H1 (cell line): ENCODE results near the gene ARNT2. TPM values are rescaled to one million over a fixed set of nuclear protein-coding genes. Genes with fewer than 3 reads are reported as not detected.

Source experiments
- CTCF ChIA-PET: fragments of 300-600 bp; sonication (Branson Sonifier 250); formaldehyde crosslinking; loops from one replicate; lab custom pipeline; 2021; ENCODE audit not compliant: partially characterized antibody; lab: Charles Lee
- POLR2A ChIA-PET: fragments of 300-600 bp; sonication (Branson Sonifier 250); formaldehyde crosslinking; loops from one replicate; lab custom pipeline; 2021; ENCODE audit warnings: inconsistent platforms; ENCODE audit not compliant: partially characterized antibody; lab: Charles Lee
- DNase-seq, 2 experiments: peaks; one replicate each; pipeline versions ENCODE4 v3.0.0 to v3.0.0-alpha.2; 2010 to 2022; ENCODE audit warnings: low spot score in 2 of 2, low read depth in 1 of 2, mixed read lengths in 1 of 2
- FAIRE-seq: peaks from 2 replicates; lab custom pipeline; 2011; peaks lifted over from hg19 to GRCh38; lab: Jason Lieb, UNC
- H2AFZ ChIP-seq: 2 replicates; pipeline ENCODE4 v1.8.1; 2012; ENCODE audit warnings: low read length, inconsistent platforms
- H2AK5ac ChIP-seq: 2 replicates; pipeline ENCODE4 v1.6.1; 2013; ENCODE audit warnings: low read depth, low read length
- H2BK120ac ChIP-seq: replicated peaks from 2 replicates; pipeline ENCODE3; 2013; ENCODE audit warnings: low read depth, low read length, inconsistent platforms
- H2BK12ac ChIP-seq: 2 replicates; pipeline ENCODE4 v1.6.1; 2013; ENCODE audit warnings: low read depth, low read length
- H2BK15ac ChIP-seq: 2 replicates; pipeline ENCODE4 v1.6.1; 2013; ENCODE audit warnings: low read length
- H2BK20ac ChIP-seq: 2 replicates; pipeline ENCODE4 v1.6.1; 2013; ENCODE audit warnings: low read length
- H2BK5ac ChIP-seq: 2 replicates; pipeline ENCODE4 v1.6.1; 2013; ENCODE audit warnings: low read depth, low read length
- H3K14ac ChIP-seq: 2 replicates; pipeline ENCODE4 v1.6.1; 2013; ENCODE audit warnings: inconsistent platforms; ENCODE audit not compliant: insufficient read length
- H3K18ac ChIP-seq: 2 replicates; pipeline ENCODE4 v1.6.1; 2013; ENCODE audit warnings: low read length; ENCODE audit errors: extremely low read depth
- H3K23ac ChIP-seq: 2 replicates; pipeline ENCODE4 v1.6.1; 2013; ENCODE audit warnings: inconsistent platforms; ENCODE audit not compliant: insufficient read length
- H3K23me2 ChIP-seq: 2 replicates; pipeline ENCODE4 v1.6.1; 2013; ENCODE audit warnings: low read depth, low read length
- H3K27ac ChIP-seq: 2 replicates; pipeline ENCODE4 v1.6.1; 2011; ENCODE audit warnings: low read depth, low read length, inconsistent platforms
- H3K27me3 ChIP-seq, 4 experiments: replicated peaks in 1 of 4; 1 replicate in 1 of 4; 2 replicates in 3 of 4; pipeline versions ENCODE4 v1.6.1 to v1.8.1; 2011 to 2013; ENCODE audit warnings: low read length in 3 of 4, mild to moderate bottlenecking in 3 of 4, inconsistent platforms in 2 of 4, mixed read lengths in 2 of 4, moderate library complexity in 1 of 4; ENCODE audit not compliant: control insufficient read depth in 3 of 4, insufficient read depth in 3 of 4; ENCODE audit errors: extremely low read depth in 1 of 4
- H3K36me3 ChIP-seq, 4 experiments: 2 replicates each; pipeline versions ENCODE4 v1.6.1 to v1.8.1; 2011 to 2013; ENCODE audit warnings: mild to moderate bottlenecking in 4 of 4, low read length in 3 of 4, moderate library complexity in 2 of 4, control low read depth in 1 of 4, inconsistent platforms in 1 of 4; ENCODE audit not compliant: insufficient read depth in 4 of 4, control insufficient read depth in 2 of 4
- H3K4ac ChIP-seq: replicated peaks from 2 replicates; pipeline ENCODE3; 2013; ENCODE audit warnings: low read length, low read depth, mixed read lengths, inconsistent platforms; ENCODE audit not compliant: insufficient read length
- H3K4me1 ChIP-seq, 4 experiments: replicated peaks in 1 of 4; 1 replicate in 1 of 4; 2 replicates in 3 of 4; pipeline versions ENCODE4 v1.6.1 to v1.8.1; 2011 to 2013; ENCODE audit warnings: low read length in 3 of 4, inconsistent platforms in 2 of 4, mixed read lengths in 1 of 4; ENCODE audit not compliant: insufficient read depth in 4 of 4, control insufficient read depth in 3 of 4
- H3K4me2 ChIP-seq, 2 experiments: 2 replicates each; pipeline versions ENCODE4 v1.6.1 to v1.8.1; 2011 to 2013; ENCODE audit warnings: low read depth in 2 of 2, low read length in 2 of 2, control low read depth in 1 of 2, inconsistent platforms in 1 of 2, mild to moderate bottlenecking in 1 of 2; ENCODE audit not compliant: insufficient read depth in 1 of 2
- H3K4me3 ChIP-seq, 4 experiments: fragments of 200-600, 300-600 bp in 1 of 4; sonication (generic), shearing (Covaris generic), sonication (Bioruptor Twin) in 1 of 4; 2 replicates each; pipeline versions ENCODE4 v1.5.1 to v1.8.1; 2011 to 2016; ENCODE audit warnings: low read length in 4 of 4, low read depth in 3 of 4, control low read depth in 2 of 4, inconsistent platforms in 2 of 4, mild to moderate bottlenecking in 2 of 4, mixed read lengths in 1 of 4, moderate library complexity in 1 of 4; ENCODE audit not compliant: insufficient read depth in 2 of 4; ENCODE audit errors: extremely low read depth in 1 of 4
- H3K56ac ChIP-seq: replicated peaks from 2 replicates; pipeline ENCODE3; 2013; ENCODE audit warnings: low read depth, mild to moderate bottlenecking, mixed read lengths, low read length, inconsistent platforms; ENCODE audit not compliant: insufficient read length
- H3K79me1 ChIP-seq: 2 replicates; pipeline ENCODE4 v1.6.1; 2013; ENCODE audit warnings: low read depth, low read length, control low read depth
- H3K79me2 ChIP-seq, 2 experiments: 2 replicates each; pipeline versions ENCODE4 v1.6.1 to v1.8.1; 2012 to 2013; ENCODE audit warnings: low read length in 2 of 2, mild to moderate bottlenecking in 2 of 2, inconsistent platforms in 1 of 2; ENCODE audit not compliant: insufficient read depth in 2 of 2, control insufficient read depth in 1 of 2
- H3K9ac ChIP-seq, 4 experiments: replicated peaks in 1 of 4; 1 replicate in 1 of 4; 2 replicates in 3 of 4; pipeline versions ENCODE4 v1.6.1 to v1.8.1; 2011 to 2013; ENCODE audit warnings: low read depth in 3 of 4, low read length in 3 of 4, control low read depth in 2 of 4, mild to moderate bottlenecking in 2 of 4, moderate library complexity in 2 of 4, inconsistent platforms in 1 of 4; ENCODE audit errors: extremely low read depth in 1 of 4
- H3K9me3 ChIP-seq, 2 experiments: 2 replicates each; pipeline versions ENCODE4 v1.6.1 to v1.8.1; 2012 to 2013; ENCODE audit warnings: mild to moderate bottlenecking in 2 of 2, moderate library complexity in 2 of 2, control low read depth in 1 of 2, inconsistent platforms in 1 of 2, low read depth in 1 of 2, low read length in 1 of 2, mixed read lengths in 1 of 2; ENCODE audit not compliant: insufficient read depth in 2 of 2
- H4K20me1 ChIP-seq, 2 experiments: replicated peaks in 1 of 2; 2 replicates each; pipeline versions ENCODE3 to v1.8.1; 2011 to 2013; ENCODE audit warnings: inconsistent platforms in 2 of 2, low read length in 2 of 2, mild to moderate bottlenecking in 1 of 2; ENCODE audit not compliant: insufficient read depth in 2 of 2, control insufficient read depth in 1 of 2
- H4K5ac ChIP-seq: 2 replicates; pipeline ENCODE4 v1.6.1; 2013; ENCODE audit warnings: low read length, low read depth, mixed read lengths, inconsistent platforms; ENCODE audit not compliant: insufficient read length
- H4K8ac ChIP-seq: 2 replicates; pipeline ENCODE4 v1.8.0; 2013; ENCODE audit warnings: mild to moderate bottlenecking, moderate library complexity, low read length, inconsistent platforms; ENCODE audit not compliant: insufficient read depth; ENCODE audit errors: extremely low read depth
- H4K91ac ChIP-seq: replicated peaks from 2 replicates; pipeline ENCODE3; 2013; ENCODE audit warnings: low read length, mixed read lengths, inconsistent platforms; ENCODE audit not compliant: insufficient read length
- BACH1 ChIP-seq: IDR thresholded peaks from 2 replicates; pipeline ENCODE4 v1.6.1; 2012; ENCODE audit warnings: low read length, improper control_type of control experiment
- CHD1 ChIP-seq: IDR thresholded peaks from 2 replicates; pipeline ENCODE4 v1.6.1; 2012; ENCODE audit warnings: low read depth, low read length, improper control_type of control experiment
- CREB1 ChIP-seq: IDR thresholded peaks from 2 replicates; pipeline ENCODE4 v1.6.1; 2012; ENCODE audit warnings: inconsistent platforms
- JUN ChIP-seq: IDR thresholded peaks from 2 replicates; pipeline ENCODE4 v1.6.1; 2011; ENCODE audit warnings: low read depth, mild to moderate bottlenecking, improper control_type of control experiment, low read length
- JUND ChIP-seq: IDR thresholded peaks from 2 replicates; pipeline ENCODE4 v1.6.1; 2011; ENCODE audit warnings: mild to moderate bottlenecking, improper control_type of control experiment, low read length
- KDM1A ChIP-seq: fragments of 200-600, 300-600 bp; sonication (generic); IDR thresholded peaks from 2 replicates; pipeline ENCODE4 v1.7.1; 2016; ENCODE audit warnings: mild to moderate bottlenecking, low read length, borderline replicate concordance
- KDM4A ChIP-seq: IDR thresholded peaks from one replicate; pipeline ENCODE4 v1.7.1; 2012; ENCODE audit warnings: low read depth, mild to moderate bottlenecking, moderate library complexity, low read length, inconsistent platforms; ENCODE audit not compliant: severe bottlenecking
- POLR2A ChIP-seq, 2 experiments: IDR thresholded peaks; 1 replicate in 1 of 2; 2 replicates in 1 of 2; pipeline ENCODE4 v1.6.1; 2011; ENCODE audit warnings: low read depth in 2 of 2, low read length in 2 of 2, mild to moderate bottlenecking in 2 of 2; ENCODE audit errors: control extremely low read depth in 1 of 2
- RBBP5 ChIP-seq: IDR thresholded peaks from 2 replicates; pipeline ENCODE4 v1.7.1; 2012; ENCODE audit warnings: low read depth, mild to moderate bottlenecking, inconsistent platforms, low read length, moderate library complexity, borderline replicate concordance
- RFX5 ChIP-seq: IDR thresholded peaks from 2 replicates; pipeline ENCODE4 v1.6.1; 2011; ENCODE audit warnings: low read depth, low read length, improper control_type of control experiment, borderline replicate concordance
- RXRA ChIP-seq: IDR thresholded peaks from 2 replicates; pipeline ENCODE4 v1.6.1; 2011; ENCODE audit warnings: low read depth, mild to moderate bottlenecking, low read length, moderate library complexity; ENCODE audit not compliant: insufficient read depth
- SIRT6 ChIP-seq: IDR thresholded peaks from one replicate; pipeline ENCODE4 v1.7.1; 2012; ENCODE audit warnings: low read length, inconsistent platforms
- SP1 ChIP-seq: IDR thresholded peaks from 2 replicates; pipeline ENCODE4 v1.6.1; 2011; ENCODE audit warnings: low read depth, low read length
- SUZ12 ChIP-seq: fragments of 200-600 bp; sonication (generic); IDR thresholded peaks from 2 replicates; pipeline ENCODE4 v1.6.1; 2012; ENCODE audit warnings: mild to moderate bottlenecking, inconsistent platforms, low read length, moderate library complexity, mixed read lengths
- TBP ChIP-seq: IDR thresholded peaks from 2 replicates; pipeline ENCODE4 v1.6.1; 2011; ENCODE audit warnings: low read depth, low read length, improper control_type of control experiment
- YY1 ChIP-seq: IDR thresholded peaks from 2 replicates; pipeline ENCODE4 v1.6.1; 2011; ENCODE audit warnings: low read depth, mild to moderate bottlenecking, low read length
- WGBS, 2 experiments: shearing (Covaris generic) in 1 of 2; methylation state at CpG; one replicate each; pipeline versions ENCODE4 v1.1.6 to v1.1.7; 2013 to 2015; ENCODE audit warnings: low lambda C conversion rate in 2 of 2, mixed read lengths in 2 of 2, inconsistent platforms in 1 of 2, low coverage in 1 of 2, missing lambda C conversion rate in 1 of 2; ENCODE audit not compliant: insufficient replicate concordance in 2 of 2, insufficient coverage in 1 of 2, insufficient read length in 1 of 2; ENCODE audit errors: extremely low coverage in 1 of 2, missing lambda C conversion rate in 1 of 2; 5-methylcytosine and 5-hydroxymethylcytosine counted together
- polyA plus RNA-seq, 7 experiments: library from polyadenylated mRNA; depleted of rRNA in 3 of 7; stranded (reverse) in 5 of 7; unstranded in 2 of 7; fragments of >200 nt in 5 of 7; fragments of 200-250 nt in 2 of 7; gene quantifications; 1 replicate in 5 of 7; 2 replicates in 1 of 7; 4 replicates in 1 of 7; pipeline versions ENCODE4 v1.2.1 to v1.2.3, GENCODE V29; 2011 to 2013; ENCODE audit warnings: missing spikeins in 2 of 7, mixed read lengths in 2 of 7
- total RNA-seq: library from RNA; stranded (reverse); fragmentation: NEBNext Ultra II Directional; extraction: Animal tissue kit (Norgen Biotek cat#: 25700); gene quantifications from 2 replicates; pipeline ENCODE4 v1.2.1, GENCODE V29; 2021

ARNT2 gene
- total and polyA plus RNA-seq, 2 of the 8 experiments (the other 6 are each of a cell fraction or from before 2014, with no cell fraction given): 9.5 to 14.6 TPM

- Histone ChIP-seq H3K18ac (no peak overlapping the region), H3K79me2 (no peaks in the 10 kb centered on the region), H2AFZ (no peak overlapping the region), H3K9ac (no peak overlapping the region), H3K14ac (no peak overlapping the region), H2BK120ac (no peak overlapping the region), H4K5ac (no peak overlapping the region), H2BK5ac (no peak overlapping the region), H4K8ac (no peak overlapping the region), H3K4me1 (no peaks in the 10 kb centered on the region; a peak in 1 of 7 replicates), H4K20me1 (no peaks in the 10 kb centered on the region), H2BK15ac (no peak overlapping the region), H3K9me3 (no peaks in the 10 kb centered on the region), H3K27ac (no peak overlapping the region), H2BK20ac (no peak overlapping the region), H3K27me3 (no peaks in the 10 kb centered on the region), H3K4me2 (no peak overlapping the region), H2AK5ac (no peak overlapping the region), H3K56ac (no peak overlapping the region), H3K23me2 (no peaks in the 10 kb centered on the region), H3K4me3 (no peak overlapping the region), H3K79me1 (no peaks in the 10 kb centered on the region; the same call in 1 of the 2 replicates), H3K23ac (no peak overlapping the region), H3K36me3 (peaks cover 0 to 3% (median 0%) of the 10 kb centered on the region in 4 experiments; a peak in 3 of 8 replicates), H3K4ac (no peak overlapping the region), H2BK12ac (no peak overlapping the region), H4K91ac (no peak overlapping the region)
- ChIA-PET CTCF (interaction anchor here (0.6 to 6.2 kb wide), 7 partner anchors 7 to 202 kb away, joined by 3 to 43 read pairs (median 7); no protein-coding TSS in a partner anchor), POLR2A (no interaction called here)
- no peak for FAIRE-seq
- 91% methylated on average over 6 of the region's 6 CpGs; no CpG with 5 or more reads in 1 of the 2 experiments for WGBS, 2 experiments
- no peak for DNase-seq
- TF ChIP-seq RBBP5 (no peak), JUN (no peak), KDM4A (no peak), POLR2A (IDR thresholded peaks at IDR 0.05; ENCODE audit: control extremely low read depth in 1 of 2, low read depth in 2 of 2, low read length in 2 of 2) (no peak), BACH1 (no peak), SIRT6 (no peak), CHD1 (no peak), SUZ12 (no peak), RFX5 (no peak), RXRA (no peak), TBP (no peak), KDM1A (no peak), JUND (no peak), YY1 (no peak), CREB1 (no peak), SP1 (no peak)
Observed at GRCh38 chr15:80574590-80574989, 170.4 kb downstream of the ARNT2 start.
